Measurements from ENCODE around the gene LYL1. TPM values are rescaled to one million over a fixed set of nuclear protein-coding genes. Genes with fewer than 3 reads are reported as not detected.

Gene LYL1
- total and polyA plus RNA-seq, 2 donors from 2014 or later, result 8.5 to 13.8 TPM

- H3K9ac ChIP-seq (ENCODE audit: low read length in 3 of 3), result no peak overlapping the region
- FAIRE-seq, result no peak
- peak overlapping the region in 1 of 2 donors; percentile 79 for H3K27ac ChIP-seq (ENCODE audit: low read depth in 2 of 2, low read length in 2 of 2)
- TF ChIP-seq CTCF (IDR thresholded peaks at IDR 0.05; ENCODE audit: borderline replicate concordance, extremely low read depth, insufficient read depth), result no peak
- no peak for DNase-seq
- H3K4me3 ChIP-seq (ENCODE audit: low read length in 3 of 3), result no peak overlapping the region
- no peaks in the 10 kb centered on the region for H3K9me3 ChIP-seq (ENCODE audit: control insufficient read depth in 2 of 3, insufficient read depth in 1 of 3, low read length in 3 of 3)
- peaks cover 5% of the 10 kb centered on the region for H3K27me3 ChIP-seq (ENCODE audit: control insufficient read depth, insufficient read depth, low read length)
- intact Hi-C loops (cut with DNase I), result no loop called here
- H3K4me1 ChIP-seq (ENCODE audit: control insufficient read depth in 2 of 3, insufficient read depth in 2 of 3, low read depth in 1 of 3, low read length in 3 of 3), result peaks cover 0 to 25% (median 4%) of the 10 kb centered on the region in 3 donors
- no peaks in the 10 kb centered on the region for H3K36me3 ChIP-seq (ENCODE audit: control insufficient read depth in 2 of 3, insufficient read depth in 3 of 3, low read length in 3 of 3)
These were observed 1.1 kb upstream of the LYL1 start for GRCh38 chr19:13103581-13104359.

- no peak for FAIRE-seq
- Histone ChIP-seq H3K4me3 (ENCODE audit: low read length in 3 of 3) (peak overlapping the region; percentile 12 to 63 (median 53)), H3K27me3 (ENCODE audit: control insufficient read depth, insufficient read depth, low read length) (peaks cover 5% of the 10 kb centered on the region), H3K27ac (ENCODE audit: low read depth in 2 of 2, low read length in 2 of 2) (peak overlapping the region; percentile 41 to 72), H3K4me1 (ENCODE audit: control insufficient read depth in 2 of 3, insufficient read depth in 2 of 3, low read depth in 1 of 3, low read length in 3 of 3) (peaks cover 0 to 25% (median 4%) of the 10 kb centered on the region in 3 donors), H3K9ac (ENCODE audit: low read length in 3 of 3) (peak overlapping the region in 2 of 3 donors; percentile 46 to 69), H3K36me3 (ENCODE audit: control insufficient read depth in 2 of 3, insufficient read depth in 3 of 3, low read length in 3 of 3) (no peaks in the 10 kb centered on the region), H3K9me3 (ENCODE audit: control insufficient read depth in 2 of 3, insufficient read depth in 1 of 3, low read length in 3 of 3) (no peaks in the 10 kb centered on the region)
- no peak for TF ChIP-seq CTCF (IDR thresholded peaks at IDR 0.05; ENCODE audit: borderline replicate concordance, extremely low read depth, insufficient read depth)
- no peak for DNase-seq
- intact Hi-C loops (cut with DNase I), result no loop called here
These were observed 317 bp downstream of the LYL1 start for GRCh38 chr19:13102416-13102665.

GRCh38 chr19:13101590-13102415, 855 bp downstream of the LYL1 start:
- DNase-seq, result peak in 1 of 5 donors; percentile 53
- Histone ChIP-seq H3K9ac (ENCODE audit: low read length in 3 of 3) (peak overlapping the region in 1 of 3 donors; percentile 69), H3K36me3 (ENCODE audit: control insufficient read depth in 2 of 3, insufficient read depth in 3 of 3, low read length in 3 of 3) (no peaks in the 10 kb centered on the region), H3K9me3 (ENCODE audit: control insufficient read depth in 2 of 3, insufficient read depth in 1 of 3, low read length in 3 of 3) (no peaks in the 10 kb centered on the region), H3K4me3 (ENCODE audit: low read length in 3 of 3) (peak overlapping the region; percentile 16 to 63 (median 53)), H3K27ac (ENCODE audit: low read depth in 2 of 2, low read length in 2 of 2) (peak overlapping the region; percentile 41 to 72), H3K27me3 (ENCODE audit: control insufficient read depth, insufficient read depth, low read length) (peaks cover 11% of the 10 kb centered on the region), H3K4me1 (ENCODE audit: control insufficient read depth in 2 of 3, insufficient read depth in 2 of 3, low read depth in 1 of 3, low read length in 3 of 3) (peaks cover 0 to 25% (median 4%) of the 10 kb centered on the region in 3 donors)
- intact Hi-C loops (cut with DNase I), result no loop called here
- TF ChIP-seq CTCF (IDR thresholded peaks at IDR 0.05; ENCODE audit: borderline replicate concordance, extremely low read depth, insufficient read depth), result no peak
- no peak for FAIRE-seq

Data from kidney (tissue), 14 donors.